GM18951 (cell line): Measurements from ENCODE around the gene NTN3.

Source experiments
- POLR2A ChIP-seq: IDR thresholded peaks from 4 replicates; pipeline ENCODE4 v1.6.1; 2011; ENCODE audit warnings: mild to moderate bottlenecking; ENCODE audit not compliant: insufficient read length, insufficient read depth; ENCODE audit errors: extremely low read depth
- in situ Hi-C: fragments of 300-500 bp; cut with MboI; formaldehyde crosslinking; loops from one replicate; pipeline ENCODE4 v1.12.0; 2022; ENCODE audit warnings: low sequenced_read_pairs, mixed read lengths, inconsistent platforms; ENCODE audit not compliant: unreplicated experiment

The NTN3 gene

GRCh38 chr16:2467528-2468232 lies 3.4 kb upstream of the NTN3 start:
- TF ChIP-seq POLR2A: peak; percentile 56
- in situ Hi-C loops: no loop called here

GRCh38 chr16:2468233-2468724 lies 2.8 kb upstream of the NTN3 start:
- peak; percentile 35 for TF ChIP-seq POLR2A
- in situ Hi-C loops: no loop called here

- peak; percentile 21 for TF ChIP-seq POLR2A
- in situ Hi-C loops: no loop called here
These were observed 2.2 kb upstream of the NTN3 start for GRCh38 chr16:2468725-2469398.

- in situ Hi-C loops: no loop called here
- TF ChIP-seq POLR2A: no peak
These were observed 1.5 kb upstream of the NTN3 start for GRCh38 chr16:2469399-2470233.

- in situ Hi-C loops: no loop called here
- no peak for TF ChIP-seq POLR2A
These were observed 879 bp upstream of the NTN3 start for GRCh38 chr16:2470234-2470601.

GRCh38 chr16:2470603-2471015 lies 488 bp upstream of the NTN3 start:
- in situ Hi-C loops: no loop called here
- no peak for TF ChIP-seq POLR2A

GRCh38 chr16:2471653-2472487 lies 773 bp downstream of the NTN3 start:
- TF ChIP-seq POLR2A: no peak
- in situ Hi-C loops: no loop called here

GRCh38 chr16:2472488-2472864 lies 1.4 kb downstream of the NTN3 start:
- no peak for TF ChIP-seq POLR2A
- in situ Hi-C loops: no loop called here

GRCh38 chr16:2472885-2473445 lies 1.9 kb downstream of the NTN3 start:
- in situ Hi-C loops: no loop called here
- no peak for TF ChIP-seq POLR2A

GRCh38 chr16:2473446-2473926 lies 2.4 kb downstream of the NTN3 start:
- in situ Hi-C loops: no loop called here
- TF ChIP-seq POLR2A: peak; percentile 21

GRCh38 chr16:2473999-2474876 lies 3.1 kb downstream of the NTN3 start:
- in situ Hi-C loops: no loop called here

More at GRCh38 chr16:2473999-2474876, 3.1 kb downstream of the NTN3 start:
- no peak for TF ChIP-seq POLR2A
